Measurements from ENCODE around the gene LASP1.

DNA sequence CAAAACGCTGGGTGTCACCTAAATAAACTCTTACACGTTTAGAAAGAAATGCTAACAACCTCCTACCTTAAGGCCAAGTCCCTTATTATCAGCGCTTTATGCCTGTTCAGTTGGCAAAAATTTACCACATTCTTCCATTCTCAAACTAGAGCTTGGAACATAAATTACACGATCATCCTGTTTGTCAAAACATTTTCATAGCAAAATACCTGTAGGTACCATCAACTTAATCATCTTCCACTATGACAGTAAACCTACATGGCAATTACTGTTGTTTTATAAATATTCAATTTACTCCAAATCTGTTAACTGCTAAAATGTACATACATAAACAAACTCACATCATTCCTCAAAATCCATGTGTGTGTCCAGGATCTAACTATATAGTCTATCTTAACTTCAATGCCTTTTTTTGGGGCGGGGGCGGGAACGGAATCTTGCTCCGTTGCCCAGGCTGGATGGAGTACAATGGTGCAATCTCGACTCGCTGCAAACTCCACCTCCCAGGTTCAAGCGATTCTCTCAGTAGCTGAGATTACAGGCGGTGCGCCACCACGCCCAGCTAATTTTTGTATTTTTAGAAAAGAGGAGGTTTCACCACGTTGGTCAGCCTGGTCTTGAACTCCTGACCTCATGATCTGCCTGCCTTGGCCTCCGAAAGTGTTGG is 20.8 kb upstream of the LASP1 start:
- TF ChIP-seq CTCF (conservative IDR thresholded peaks at IDR 0.05; ENCODE audit: low read depth, low read length): no peak
- no peak for TF ChIP-seq EZH2 (IDR thresholded peaks at IDR 0.05; ENCODE audit: low read length, unreplicated experiment)
